HepG2 (cell line): Measurements from ENCODE around the gene MED15. TPM values are rescaled to one million over a fixed set of nuclear protein-coding genes. Genes with fewer than 3 reads are reported as not detected.

ENCODE experiments used
- ATAC-seq: fragments of 200-7000 bp; cut with Tn5 transposase; 3 replicates; pipeline ENCODE4 v1.9.1; 2020; ENCODE audit warnings: mild to moderate bottlenecking, moderate library complexity
- BruUV-seq: library from RNA; stranded (reverse); fragments of 400-500 nt; replicated peaks from 2 replicates; lab custom pipeline; 2021; lab: Mats Ljungman, UMichigan
- CTCF ChIA-PET: fragments of 300-600 bp; formaldehyde crosslinking; extraction: SDS; loops from one replicate; lab custom pipeline; 2021; ENCODE audit warnings: low total read pairs, inconsistent platforms, low intra/inter-chr PET ratio; lab: Yijun Ruan, JAX
- POLR2A ChIA-PET: fragments of 350-600 bp; sonication (Branson Sonifier 250); formaldehyde crosslinking; loops from one replicate; lab custom pipeline; 2020; ENCODE audit warnings: antibody characterized with exemption, inconsistent platforms; lab: Yijun Ruan, JAX
- DNase-seq: peaks from one replicate; pipeline ENCODE4 v3.0.0-alpha.2; 2015; ENCODE audit warnings: low spot score
- FAIRE-seq: peaks from 3 replicates; lab custom pipeline; 2011; peaks lifted over from hg19 to GRCh38; lab: Jason Lieb, UNC
- H2AFZ ChIP-seq: one replicate; pipeline ENCODE4 v1.6.1; 2011; ENCODE audit warnings: low read length, inconsistent platforms
- H3K27ac ChIP-seq: fragments of 300-600 bp; 3 replicates; pipeline ENCODE4 v1.8.0; 2011; ENCODE audit warnings: mixed run types, mild to moderate bottlenecking, mixed read lengths, low read length, inconsistent platforms; ENCODE audit not compliant: insufficient read depth; ENCODE audit errors: extremely low read length
- H3K27me3 ChIP-seq, 2 experiments: fragments of 200-600 bp in 1 of 2; 2 replicates in 1 of 2; 3 replicates in 1 of 2; pipeline versions ENCODE4 v1.6.0 to v1.8.0; 2011; ENCODE audit warnings: low read length in 2 of 2, mild to moderate bottlenecking in 2 of 2, moderate library complexity in 2 of 2, inconsistent platforms in 1 of 2; ENCODE audit not compliant: insufficient read depth in 2 of 2, control insufficient read depth in 1 of 2
- H3K36me3 ChIP-seq, 2 experiments: fragments of 200-600 bp in 1 of 2; replicated peaks in 1 of 2; 2 replicates in 1 of 2; 3 replicates in 1 of 2; pipeline versions ENCODE4 v1.5.1 to v1.8.0; 2011; ENCODE audit warnings: low read length in 2 of 2, inconsistent platforms in 1 of 2; ENCODE audit not compliant: insufficient read depth in 2 of 2, control insufficient read depth in 1 of 2
- H3K4me1 ChIP-seq: 2 replicates; pipeline ENCODE4 v1.5.1; 2012; ENCODE audit warnings: low read length, inconsistent platforms; ENCODE audit not compliant: insufficient read depth
- H3K4me2 ChIP-seq: 2 replicates; pipeline ENCODE4 v1.6.0; 2011; ENCODE audit warnings: low read depth, low read length, inconsistent platforms
- H3K4me3 ChIP-seq, 3 experiments: fragments of 200-600 bp in 1 of 3; sonication (generic), shearing (Covaris generic) in 1 of 3; replicated peaks in 1 of 3; 2 replicates each; pipeline ENCODE4 v1.5.1; 2011 to 2016; ENCODE audit warnings: low read length in 3 of 3, inconsistent platforms in 2 of 3, low read depth in 2 of 3, mild to moderate bottlenecking in 2 of 3, control low read depth in 1 of 3, mixed read lengths in 1 of 3; ENCODE audit not compliant: insufficient read depth in 1 of 3
- H3K79me2 ChIP-seq: one replicate; pipeline ENCODE4 v1.6.1; 2011; ENCODE audit warnings: low read length, inconsistent platforms; ENCODE audit not compliant: insufficient read depth
- H3K9ac ChIP-seq: 2 replicates; pipeline ENCODE4 v1.6.0; 2011; ENCODE audit warnings: mild to moderate bottlenecking, low read depth, low read length, inconsistent platforms; ENCODE audit not compliant: insufficient read depth
- H3K9me3 ChIP-seq: 2 replicates; pipeline ENCODE4 v1.5.1; 2012; ENCODE audit warnings: mild to moderate bottlenecking, low read length
- H4K20me1 ChIP-seq: 2 replicates; pipeline ENCODE4 v1.6.0; 2011; ENCODE audit warnings: inconsistent platforms, mild to moderate bottlenecking, low read length, moderate library complexity; ENCODE audit not compliant: insufficient read depth
- E2F5 ChIP-seq: sonication (generic); formaldehyde crosslinking; conservative IDR thresholded peaks from 2 replicates; pipeline ENCODE4 v1.4.0; 2020; ENCODE audit warnings: missing genetic modification reagents
- FOXO1 ChIP-seq: sonication (generic); formaldehyde crosslinking; IDR thresholded peaks from 2 replicates; pipeline ENCODE4 v1.4.0; 2020; ENCODE audit warnings: missing genetic modification reagents
- KDM1A ChIP-seq: IDR thresholded peaks from 2 replicates; pipeline ENCODE4 v1.6.1; 2016; ENCODE audit warnings: missing compliant biosample characterization
- MED13 ChIP-seq: sonication (generic); formaldehyde crosslinking; IDR thresholded peaks from 2 replicates; pipeline ENCODE4 v1.5.0; 2020; ENCODE audit warnings: missing genetic modification reagents
- MEIS2 ChIP-seq: sonication (generic); formaldehyde crosslinking; IDR thresholded peaks from 2 replicates; pipeline ENCODE4 v1.9.0; 2021; ENCODE audit warnings: mild to moderate bottlenecking, missing genetic modification reagents
- MTF1 ChIP-seq: sonication (generic); formaldehyde crosslinking; IDR thresholded peaks from 2 replicates; pipeline ENCODE4 v1.5.0; 2020; ENCODE audit warnings: missing genetic modification reagents
- RNF2 ChIP-seq: fragments of 450-650 bp; conservative IDR thresholded peaks from 2 replicates; pipeline ENCODE4 v1.6.1; 2016; ENCODE audit warnings: low read depth
- TAF1 ChIP-seq: sonication (generic); formaldehyde crosslinking; IDR thresholded peaks from 2 replicates; pipeline ENCODE4 v1.4.0; 2020; ENCODE audit warnings: missing genetic modification reagents
- TGIF2 ChIP-seq: IDR thresholded peaks from 2 replicates; pipeline ENCODE4 v1.6.1; 2016; ENCODE audit warnings: control low read depth, missing compliant biosample characterization
- XBP1 ChIP-seq: sonication (generic); formaldehyde crosslinking; IDR thresholded peaks from 2 replicates; pipeline ENCODE4 v1.5.0; 2020; ENCODE audit warnings: missing genetic modification reagents
- ZFP82 ChIP-seq: sonication (generic); formaldehyde crosslinking; IDR thresholded peaks from 2 replicates; pipeline ENCODE4 v1.5.1; 2020; ENCODE audit warnings: mild to moderate bottlenecking, missing genetic modification reagents, borderline replicate concordance
- ZNF280B ChIP-seq: sonication (generic); formaldehyde crosslinking; IDR thresholded peaks from 2 replicates; pipeline ENCODE4 v1.5.0; 2020; ENCODE audit warnings: missing genetic modification reagents, mild to moderate bottlenecking, borderline replicate concordance
- ZNF367 ChIP-seq: sonication (generic); formaldehyde crosslinking; IDR thresholded peaks from 2 replicates; pipeline ENCODE4 v1.4.0; 2020; ENCODE audit warnings: missing genetic modification reagents, borderline replicate concordance
- ZNF501 ChIP-seq: sonication (generic); formaldehyde crosslinking; IDR thresholded peaks from 2 replicates; pipeline ENCODE4 v1.5.1; 2020; ENCODE audit warnings: mild to moderate bottlenecking, moderate library complexity, missing genetic modification reagents
- ZSCAN5A ChIP-seq: sonication (generic); formaldehyde crosslinking; IDR thresholded peaks from 2 replicates; pipeline ENCODE4 v1.8.0; 2022; ENCODE audit warnings: mild to moderate bottlenecking, missing genetic modification reagents, borderline replicate concordance
- WGBS: methylation state at CpG from one replicate; pipeline ENCODE4 v1.1.6; 2017; ENCODE audit warnings: low lambda C conversion rate; 5-methylcytosine and 5-hydroxymethylcytosine counted together
- in situ Hi-C: cut with HindIII; loops from 2 replicates; pipeline ENCODE4 v1.10.0; 2017; ENCODE audit warnings: low pct_unique_long_range_greater_than_20kb; ENCODE audit not compliant: extremely low pct_ligation_motif_present
- intact Hi-C: fragments of 100-400 bp; cut with micrococcal nuclease; formaldehyde crosslinking; loops from one replicate; pipeline ENCODE4 v1.10.0; 2022; ENCODE audit not compliant: unreplicated experiment
- polyA plus RNA-seq, 8 experiments: library from polyadenylated mRNA; depleted of rRNA in 3 of 8; stranded (reverse) in 7 of 8; unstranded in 1 of 8; fragments of >200 nt; fragmentation: Illumina TruSeq in 4 of 8; extraction: Trizol in 4 of 8; gene quantifications; 2 replicates each; pipeline versions ENCODE4 v1.2.1 to v1.2.3, GENCODE V29; 2011 to 2016; ENCODE audit warnings: low read depth in 4 of 8, missing spikeins in 1 of 8, mixed read lengths in 1 of 8; ENCODE audit not compliant: insufficient read depth in 1 of 8
- total RNA-seq, 5 experiments: library from RNA; depleted of rRNA; stranded (reverse); fragments of >200 nt; fragmentation: Illumina TruSeq; extraction: Trizol; gene quantifications; 2 replicates each; pipeline ENCODE4 v1.2.3, GENCODE V29; 2016; ENCODE audit warnings: low read depth in 1 of 5
- TF ChIP-seq, protein P1 (sequence below): sonication (generic); formaldehyde crosslinking; IDR thresholded peaks from 2 replicates; pipeline ENCODE4 v1.9.0; 2021; ENCODE audit warnings: missing genetic modification reagents, borderline replicate concordance

MED15 gene
- total and polyA plus RNA-seq, 2 of the 13 experiments (the other 11 are each of a cell fraction or from before 2014, with no cell fraction given) = 14.3 to 27.0 TPM

GRCh38 chr22:20549232-20549841 lies 41.9 kb downstream of the MED15 start:
- ATAC-seq = no peak
- no peak overlapping the region for H3K4me3 ChIP-seq
- H4K20me1 ChIP-seq = peaks cover 10% of the 10 kb centered on the region
- H3K9me3 ChIP-seq = no peaks in the 10 kb centered on the region
- no peak for DNase-seq
- ChIA-PET POLR2A (no interaction called here), CTCF (no interaction called here)
- WGBS = 93% methylated on average over 3 of the region's 7 CpGs
- in situ Hi-C loops = no loop called here
- intact Hi-C loops = no loop called here
- H3K9ac ChIP-seq = no peak overlapping the region
- H3K27ac ChIP-seq = no peak overlapping the region
- H3K36me3 ChIP-seq = peaks cover 15 to 53% of the 10 kb centered on the region in 2 experiments; a peak in 4 of 5 replicates
- no peak overlapping the region for H2AFZ ChIP-seq
- no peak overlapping the region for H3K4me2 ChIP-seq
- TF ChIP-seq ZFP82 = no peak
- no peak for TF ChIP-seq MTF1
- no peak for TF ChIP-seq MEIS2
- TF ChIP-seq ZSCAN5A (CRISPR knock-in tag) = no peak
- no peak for TF ChIP-seq TGIF2 (CRISPR knock-in tag)
- TF ChIP-seq ZNF501 (CRISPR knock-in tag) = no peak
- no peak for TF ChIP-seq XBP1 (CRISPR knock-in tag)
- TF ChIP-seq, protein P1, sequence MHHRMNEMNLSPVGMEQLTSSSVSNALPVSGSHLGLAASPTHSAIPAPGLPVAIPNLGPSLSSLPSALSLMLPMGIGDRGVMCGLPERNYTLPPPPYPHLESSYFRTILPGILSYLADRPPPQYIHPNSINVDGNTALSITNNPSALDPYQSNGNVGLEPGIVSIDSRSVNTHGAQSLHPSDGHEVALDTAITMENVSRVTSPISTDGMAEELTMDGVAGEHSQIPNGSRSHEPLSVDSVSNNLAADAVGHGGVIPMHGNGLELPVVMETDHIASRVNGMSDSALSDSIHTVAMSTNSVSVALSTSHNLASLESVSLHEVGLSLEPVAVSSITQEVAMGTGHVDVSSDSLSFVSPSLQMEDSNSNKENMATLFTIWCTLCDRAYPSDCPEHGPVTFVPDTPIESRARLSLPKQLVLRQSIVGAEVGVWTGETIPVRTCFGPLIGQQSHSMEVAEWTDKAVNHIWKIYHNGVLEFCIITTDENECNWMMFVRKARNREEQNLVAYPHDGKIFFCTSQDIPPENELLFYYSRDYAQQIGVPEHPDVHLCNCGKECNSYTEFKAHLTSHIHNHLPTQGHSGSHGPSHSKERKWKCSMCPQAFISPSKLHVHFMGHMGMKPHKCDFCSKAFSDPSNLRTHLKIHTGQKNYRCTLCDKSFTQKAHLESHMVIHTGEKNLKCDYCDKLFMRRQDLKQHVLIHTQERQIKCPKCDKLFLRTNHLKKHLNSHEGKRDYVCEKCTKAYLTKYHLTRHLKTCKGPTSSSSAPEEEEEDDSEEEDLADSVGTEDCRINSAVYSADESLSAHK (CRISPR knock-in tag) = no peak
- TF ChIP-seq RNF2 = no peak
- TF ChIP-seq TAF1 = no peak
- no peak for TF ChIP-seq MED13 (CRISPR knock-in tag)
- TF ChIP-seq KDM1A = no peak
- no peak for TF ChIP-seq FOXO1 (CRISPR knock-in tag)
- TF ChIP-seq ZNF367 (CRISPR knock-in tag) = no peak
- TF ChIP-seq ZNF280B = no peak
- TF ChIP-seq E2F5 (CRISPR knock-in tag) = no peak
- peaks cover 42% of the 10 kb centered on the region for H3K79me2 ChIP-seq
- FAIRE-seq = no peak
- BruUV-seq = no TSS peak
- H3K4me1 ChIP-seq = peaks cover 39% of the 10 kb centered on the region
- no peaks in the 10 kb centered on the region for H3K27me3 ChIP-seq
